Islet precursor cell (in vitro differentiated cells): ENCODE data around the gene DNAJB8.
A peak's percentile ranks its signal among the peaks of the same experiment; 100 is the strongest.

Source experiments
- DNase-seq: peaks from one replicate; pipeline ENCODE4 v3.0.0-alpha.2; 2018

DNAJB8 gene

DNA sequence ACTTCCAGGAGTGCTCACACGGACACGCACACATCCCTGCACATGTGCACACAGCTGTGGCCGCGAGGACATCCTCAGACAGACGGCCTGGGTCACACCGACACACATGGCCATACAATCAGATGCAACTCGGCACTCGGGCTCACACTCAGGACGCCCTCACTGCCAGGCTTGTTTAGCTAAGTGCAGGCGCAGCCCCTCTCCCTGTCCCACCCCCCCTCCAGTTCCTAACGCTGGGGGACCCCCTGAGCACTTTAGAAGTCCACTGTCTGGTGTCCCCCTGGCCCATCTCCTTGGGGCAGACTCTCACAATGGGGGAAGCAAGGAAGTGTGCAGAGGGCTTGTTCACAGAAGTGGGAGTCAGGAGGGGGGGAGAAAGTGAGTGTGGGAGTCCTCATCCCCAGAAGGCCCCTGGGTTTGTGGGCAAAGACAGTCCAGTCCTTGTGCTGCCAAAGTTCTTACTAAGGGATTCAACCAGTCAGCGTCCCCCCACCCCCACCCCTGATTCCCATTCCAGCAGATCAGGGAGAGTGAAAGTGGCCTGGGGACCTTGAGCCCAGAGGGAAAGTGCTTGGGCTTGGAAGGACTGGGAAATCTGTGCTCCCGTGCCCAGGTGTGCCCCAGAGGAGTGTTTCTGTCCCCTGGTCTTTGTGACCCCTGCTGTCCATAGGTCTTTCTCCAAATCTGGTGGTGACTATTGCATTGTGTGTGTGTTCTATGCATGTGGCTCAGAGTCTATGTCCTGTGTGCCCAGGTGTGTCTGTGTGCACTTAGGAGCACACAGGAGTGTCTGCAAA, 27.1 kb upstream of the DNAJB8 start:
- peak; percentile 58 for DNase-seq

DNA sequence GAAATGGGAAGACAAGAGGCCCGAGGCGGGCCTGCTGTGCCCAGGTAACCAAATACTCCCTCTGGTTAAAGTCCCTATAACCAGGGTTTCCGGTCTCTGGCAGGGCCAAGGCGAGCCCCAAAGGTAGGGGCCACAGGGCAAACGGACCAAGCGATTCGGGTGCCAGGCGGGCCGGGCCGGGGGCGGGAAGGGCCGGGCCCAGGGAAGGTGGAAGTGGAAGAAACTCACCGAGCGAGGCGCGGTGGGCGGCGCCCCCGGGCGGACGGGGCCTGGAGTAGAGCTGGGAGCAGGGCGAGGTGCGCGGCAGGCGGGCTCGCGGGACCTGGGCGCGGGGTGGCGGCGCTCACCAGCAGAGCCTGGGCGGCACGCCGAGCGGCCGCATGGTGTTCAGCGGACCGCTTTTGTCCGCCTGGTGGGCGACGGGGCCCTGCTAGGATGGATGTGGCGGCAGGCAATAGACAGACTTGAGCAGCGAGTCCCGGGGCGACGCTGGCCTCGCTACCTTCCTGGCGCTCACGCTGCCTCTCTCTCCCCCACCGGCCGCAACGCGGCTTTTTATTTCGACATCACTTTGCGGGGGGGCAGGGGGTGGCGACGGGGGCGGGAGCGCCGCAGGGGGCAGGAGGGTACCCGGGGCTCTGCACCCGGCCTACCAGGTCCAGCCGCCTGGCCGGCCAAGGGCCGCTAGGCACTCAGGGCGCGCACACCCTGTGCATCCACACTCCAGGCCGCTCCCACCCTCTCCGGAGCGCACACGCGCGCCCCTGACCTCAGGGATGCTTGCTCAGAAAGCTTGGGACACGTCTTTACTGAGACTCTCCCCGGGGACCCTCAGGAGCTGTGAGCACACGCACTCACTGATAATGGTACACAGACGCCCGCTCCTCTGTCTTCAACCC, 26.2 kb upstream of the DNAJB8 start, which contains the start of gene GATA2:
GATA2 (minus strand) TSS at position 531 of the 899 bp plus-strand sequence. CDS start 6,170 bp downstream, outside the sequence.
- DNase-seq: peak; percentile 80

DNA sequence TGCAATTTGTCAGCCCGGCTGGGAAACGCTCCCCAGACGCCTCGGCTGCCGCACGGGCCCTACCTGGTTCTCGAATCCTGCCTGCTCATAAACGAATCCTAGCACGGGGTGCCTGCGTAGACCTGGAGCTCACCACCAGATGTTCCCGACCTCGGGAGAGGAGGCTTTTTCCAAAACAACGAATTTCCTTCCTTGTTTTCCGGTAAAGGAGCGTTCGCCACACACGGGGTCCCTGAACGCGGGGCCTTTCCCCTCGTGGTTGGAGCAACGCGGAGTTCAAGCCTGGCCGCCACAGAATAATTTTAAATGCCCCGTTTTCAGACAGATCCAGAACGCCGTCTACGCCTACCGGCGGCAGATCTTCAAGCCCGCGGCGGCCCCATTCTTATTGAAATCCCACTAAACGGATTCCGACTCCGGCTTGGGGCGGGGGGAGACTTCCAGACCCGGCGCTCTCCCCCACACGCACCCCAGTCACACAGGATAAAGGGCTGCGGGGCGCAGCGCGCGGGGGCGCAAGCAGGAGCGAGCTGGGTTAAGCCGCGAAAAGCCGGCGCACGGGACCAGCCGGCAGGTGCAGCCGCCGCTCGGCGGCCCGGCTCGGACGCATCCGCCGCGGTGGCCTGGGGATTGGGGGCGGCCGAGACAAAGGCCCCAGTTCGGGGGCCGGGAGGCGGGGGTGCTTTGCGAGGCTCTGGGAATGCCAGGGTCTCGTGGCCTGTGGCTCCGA, 25.4 kb upstream of the DNAJB8 start:
- peak; percentile 69 for DNase-seq

DNA sequence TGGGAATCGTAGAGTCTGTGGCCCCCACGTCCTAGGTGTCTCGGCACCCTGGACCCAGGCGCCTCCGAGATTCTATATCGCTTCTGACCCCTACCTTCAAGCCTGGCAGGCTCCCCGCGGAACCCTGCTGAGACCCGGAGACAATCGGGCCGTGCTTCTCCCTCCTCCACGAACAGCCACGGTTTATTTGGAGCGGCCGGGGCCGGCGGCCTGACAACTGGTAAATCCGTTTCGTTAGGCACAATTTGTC, 24.9 kb upstream of the DNAJB8 start:
- no peak for DNase-seq

DNA sequence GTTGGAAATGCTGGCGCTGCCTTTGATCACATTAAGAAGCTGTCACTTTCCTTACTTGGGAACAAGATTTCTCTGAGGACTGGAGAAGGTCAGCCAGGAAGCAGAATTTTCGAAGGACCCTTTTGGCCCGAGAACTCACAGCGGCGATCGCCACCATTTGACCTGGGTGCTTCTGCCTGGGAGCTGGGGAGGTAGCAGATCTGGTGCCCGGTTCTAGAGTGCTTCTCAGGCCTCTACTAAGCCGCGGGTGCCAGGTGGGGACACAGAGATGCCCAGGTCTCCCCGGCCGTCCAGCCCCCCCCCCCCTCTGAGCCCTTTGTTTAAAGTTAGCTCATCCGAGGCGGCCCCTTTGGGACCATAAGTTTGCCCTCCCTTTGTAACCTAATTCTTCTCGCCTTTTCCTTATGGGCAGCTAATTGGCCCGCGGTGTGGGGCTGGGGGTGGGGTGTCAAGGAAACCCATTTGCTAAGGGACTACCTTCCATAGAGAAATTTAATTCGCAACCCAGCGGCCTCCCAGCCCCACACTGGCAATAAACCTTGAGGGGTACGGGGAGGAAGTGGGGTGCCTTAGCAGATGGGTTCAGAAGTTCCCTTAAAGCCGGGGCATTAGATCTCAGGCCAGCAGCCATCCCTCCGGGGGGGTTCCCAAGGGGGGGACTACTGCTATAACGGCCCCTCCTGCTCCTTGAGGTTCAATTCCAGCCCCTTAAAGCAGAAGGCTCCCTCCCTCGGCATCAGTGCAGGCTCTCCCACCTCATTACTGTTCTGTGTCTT, 24.4 kb upstream of the DNAJB8 start:
- DNase-seq: peak; percentile 56

DNA sequence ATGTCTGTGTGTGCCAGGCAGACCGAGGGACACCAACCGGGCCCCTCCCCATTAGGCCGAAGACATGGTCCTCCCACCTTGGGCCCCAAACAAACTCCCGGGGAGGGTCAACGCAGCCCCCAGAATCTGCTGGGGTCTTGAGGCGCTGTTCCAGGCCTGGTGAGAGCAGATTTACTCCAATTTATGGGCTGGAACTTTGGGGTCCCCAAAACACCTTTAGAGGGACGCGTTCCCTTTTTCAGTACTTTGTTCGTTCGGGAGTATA, 23.9 kb upstream of the DNAJB8 start:
- DNase-seq: no peak

DNA sequence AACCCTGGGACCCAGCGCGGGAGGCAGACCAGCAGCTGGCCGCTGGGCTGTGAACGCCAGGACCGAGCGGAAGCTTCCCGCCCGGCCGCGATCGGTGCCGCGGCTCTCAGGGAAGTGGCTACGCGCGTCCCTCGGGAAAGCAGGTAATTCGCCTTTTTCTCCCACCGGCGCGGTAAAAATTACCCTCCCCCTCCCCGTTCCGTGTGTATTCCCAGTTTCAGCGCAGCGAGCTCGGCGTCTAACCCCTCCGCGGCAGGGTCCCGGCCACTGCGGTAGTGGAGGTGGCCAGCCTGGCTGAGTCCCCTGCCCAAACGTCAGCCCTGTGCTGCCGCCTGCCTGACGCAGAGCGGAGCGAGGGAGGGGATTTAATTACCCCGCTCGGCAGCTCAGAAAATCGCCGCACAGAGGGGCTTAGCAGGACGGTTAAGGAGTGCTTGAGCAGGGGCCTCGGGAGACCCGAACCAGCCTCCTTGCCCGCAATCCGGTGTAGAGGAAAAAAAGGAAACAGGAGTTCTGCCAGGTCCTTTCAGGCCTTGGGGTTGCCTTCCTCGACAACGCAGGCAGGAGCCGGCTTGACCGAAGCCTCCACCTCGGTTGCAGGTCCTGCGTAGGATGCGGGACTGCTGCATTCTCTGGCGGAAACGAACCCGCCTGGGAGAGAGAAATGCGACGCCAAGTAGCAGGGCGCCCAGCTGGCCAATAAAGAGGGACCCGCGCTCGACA, 23.4 kb upstream of the DNAJB8 start:
- peak; percentile 88 for DNase-seq

DNA sequence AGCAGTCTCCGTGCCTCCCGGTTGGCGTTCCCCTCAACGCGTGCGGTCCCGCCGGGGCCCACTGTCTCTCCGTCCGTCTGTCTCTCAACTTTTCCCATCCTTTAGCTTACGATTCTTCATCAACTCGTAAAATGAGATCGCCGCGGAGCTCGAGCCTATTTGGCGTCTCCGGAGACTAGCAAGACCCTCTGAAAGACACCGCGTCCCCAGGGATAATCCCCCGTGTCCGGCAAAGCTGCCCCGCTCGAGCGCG, 22.9 kb upstream of the DNAJB8 start:
- no peak for DNase-seq

DNA sequence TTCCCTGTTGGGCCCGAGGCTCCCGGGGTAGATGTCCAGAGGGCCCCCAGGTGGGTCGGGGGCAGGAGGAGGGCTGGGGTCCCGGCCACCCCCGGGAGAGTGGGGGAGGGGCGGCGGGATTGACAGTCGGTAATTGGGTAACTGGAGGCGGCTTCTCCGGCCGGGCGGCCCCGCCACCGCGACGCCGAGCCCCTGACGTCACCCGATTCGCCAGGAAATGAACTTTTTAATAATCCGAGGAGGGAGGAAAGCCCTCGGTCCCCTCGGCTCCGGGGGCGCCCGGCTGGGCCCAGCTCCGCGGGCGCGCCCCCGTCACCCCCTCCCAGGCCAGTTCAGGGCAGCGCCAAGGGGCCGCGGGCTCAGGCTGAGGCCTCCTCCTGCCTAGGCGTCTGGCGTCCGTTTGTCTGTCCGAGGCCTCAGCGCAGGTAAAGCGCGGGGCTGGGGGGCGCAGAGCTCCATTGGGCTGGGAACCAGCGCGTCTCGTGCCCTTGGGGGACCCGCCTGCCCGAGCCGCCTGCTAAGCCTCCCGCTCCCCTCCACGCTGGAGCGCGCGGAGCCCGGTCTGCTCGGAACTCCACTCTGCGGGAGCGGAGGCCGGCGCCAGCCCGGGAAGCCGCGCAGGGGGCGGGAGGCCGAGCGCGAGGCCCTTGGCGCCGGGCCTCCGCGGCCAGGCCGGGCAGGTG, 22.4 kb upstream of the DNAJB8 start:
- peak; percentile 83 for DNase-seq

DNA sequence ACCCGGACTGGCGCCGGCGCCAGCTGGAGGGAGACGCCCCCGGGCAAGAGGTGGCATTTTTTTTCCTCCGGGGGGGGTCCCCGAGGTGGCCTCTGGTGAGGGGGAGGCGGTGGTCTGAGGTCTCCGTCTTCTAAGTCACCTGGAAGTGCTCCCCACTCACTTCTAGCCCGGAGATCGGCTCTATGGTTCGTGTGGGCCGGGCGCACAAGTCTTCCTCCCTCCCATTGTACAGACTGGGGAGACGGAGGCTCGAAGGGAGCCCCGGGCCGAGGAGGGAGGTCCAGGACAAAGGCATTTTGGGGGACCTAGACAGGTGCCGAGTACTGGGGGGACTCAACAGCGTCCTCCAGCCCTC, 21.9 kb upstream of the DNAJB8 start:
- no peak for DNase-seq

DNA sequence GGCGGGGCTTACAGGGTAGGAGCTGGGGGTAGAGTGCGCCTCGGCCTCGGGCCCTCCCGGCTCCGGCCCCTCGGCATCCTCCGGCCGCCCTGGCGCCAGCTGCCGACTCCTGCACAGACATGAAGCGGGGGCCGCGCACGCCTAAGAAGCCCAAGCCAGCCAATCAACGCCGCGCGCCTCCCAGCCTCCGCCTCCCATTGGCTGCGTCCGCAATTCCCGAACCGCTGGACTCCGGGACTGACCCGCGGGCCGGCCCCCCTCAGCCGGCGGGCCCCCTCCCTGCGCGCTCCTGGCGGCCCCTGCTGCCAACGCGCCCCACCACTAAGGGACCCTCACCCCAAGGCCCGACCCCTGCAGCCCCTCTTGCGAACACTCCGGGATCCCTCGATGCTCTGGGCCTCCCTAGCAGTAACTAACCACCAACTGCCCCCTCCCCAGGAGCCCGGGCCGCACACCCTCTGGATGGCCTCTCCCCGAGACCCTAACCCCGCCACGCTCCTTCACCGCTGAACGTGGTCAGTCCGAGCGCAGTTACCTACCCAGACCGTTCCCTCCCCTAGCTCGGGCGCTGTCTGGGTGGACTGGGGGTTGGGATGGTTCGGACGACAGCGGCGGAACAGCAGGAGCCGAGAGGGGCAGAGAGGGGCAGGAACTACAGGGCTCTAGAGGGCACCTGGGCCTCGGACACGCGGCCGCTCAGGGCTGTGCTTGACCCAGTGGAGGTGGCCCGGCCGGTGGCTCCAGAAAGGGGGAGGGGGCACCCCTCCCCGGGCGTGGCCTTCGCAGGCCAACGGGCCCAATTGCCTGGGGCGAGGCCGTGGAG, 21.3 kb upstream of the DNAJB8 start:
- DNase-seq: peak; percentile 97

DNA sequence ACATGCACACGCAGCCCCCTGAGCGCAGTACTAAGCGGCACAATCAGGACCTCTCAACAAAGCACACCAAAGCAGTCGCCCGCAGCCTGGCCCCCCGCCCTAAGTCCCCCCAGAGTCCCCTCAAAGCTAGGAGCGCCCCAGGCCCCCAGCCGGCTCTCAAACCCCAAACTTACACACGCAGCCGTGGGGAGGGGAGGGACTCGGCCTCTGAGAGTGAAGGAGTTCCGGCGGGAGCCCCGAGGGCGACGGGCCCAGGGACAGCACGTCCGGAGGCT, 20.8 kb upstream of the DNAJB8 start:
- no peak for DNase-seq

DNA sequence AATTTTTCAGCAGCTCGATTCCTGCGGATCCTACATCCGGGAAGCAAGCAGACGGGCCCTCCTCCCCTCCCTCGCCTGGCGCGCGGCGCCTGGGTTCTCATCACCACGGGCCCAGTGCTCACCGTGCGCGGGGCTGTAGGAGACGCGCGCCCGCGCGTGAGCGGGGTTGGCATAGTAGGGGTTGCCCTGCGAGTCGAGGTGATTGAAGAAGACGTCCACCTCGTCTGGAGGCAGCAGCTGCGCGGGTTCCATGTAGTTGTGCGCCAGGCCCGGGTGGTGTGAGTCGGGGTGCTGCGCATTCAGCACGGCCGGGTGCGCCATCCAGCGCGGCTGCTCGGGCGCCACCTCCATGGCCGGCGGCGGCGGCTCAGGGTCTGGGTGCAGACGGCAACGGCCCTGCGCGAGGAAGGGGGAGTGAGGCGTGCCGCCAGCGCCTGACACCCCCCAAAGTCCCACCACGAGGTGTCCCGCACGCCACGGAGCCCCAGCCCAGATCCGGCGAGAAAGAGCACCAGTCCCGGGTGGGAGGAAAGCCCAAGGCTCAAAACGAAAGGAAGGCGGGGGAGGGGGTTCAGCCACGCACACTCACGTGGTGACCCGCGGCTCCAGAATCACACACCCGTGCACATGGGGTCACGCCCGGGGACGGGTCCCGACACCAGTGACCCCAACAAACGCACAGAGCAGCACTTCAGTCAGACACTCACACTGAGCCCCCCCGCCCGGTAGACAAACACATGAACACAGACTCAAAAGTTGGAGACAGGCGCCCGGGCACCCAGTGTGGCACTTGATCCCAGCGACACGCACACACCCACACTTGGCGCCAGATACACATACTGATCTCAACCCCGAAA, 20.2 kb upstream of the DNAJB8 start:
- DNase-seq: peak; percentile 78

DNA sequence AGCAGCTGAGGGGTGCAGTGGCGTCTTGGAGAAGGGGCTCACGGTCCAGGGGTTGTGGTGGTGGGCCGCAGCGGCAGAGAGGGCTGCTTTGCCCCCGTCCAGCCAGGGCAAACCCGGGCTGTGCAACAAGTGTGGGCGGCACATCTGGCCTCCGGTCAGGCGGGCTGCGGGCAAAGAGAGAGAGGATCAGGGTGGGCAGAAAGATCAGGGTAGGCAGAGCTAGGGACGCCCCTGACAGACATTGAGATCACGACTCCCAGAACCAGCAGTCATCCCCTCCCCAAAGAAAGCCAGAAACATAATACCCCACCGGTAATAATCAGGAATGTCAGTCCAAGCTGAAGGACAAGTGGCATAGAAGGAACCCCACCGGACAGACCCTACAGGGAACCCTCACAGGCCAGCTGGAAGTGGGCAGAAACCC, 19.5 kb upstream of the DNAJB8 start:
- DNase-seq: no peak

DNA sequence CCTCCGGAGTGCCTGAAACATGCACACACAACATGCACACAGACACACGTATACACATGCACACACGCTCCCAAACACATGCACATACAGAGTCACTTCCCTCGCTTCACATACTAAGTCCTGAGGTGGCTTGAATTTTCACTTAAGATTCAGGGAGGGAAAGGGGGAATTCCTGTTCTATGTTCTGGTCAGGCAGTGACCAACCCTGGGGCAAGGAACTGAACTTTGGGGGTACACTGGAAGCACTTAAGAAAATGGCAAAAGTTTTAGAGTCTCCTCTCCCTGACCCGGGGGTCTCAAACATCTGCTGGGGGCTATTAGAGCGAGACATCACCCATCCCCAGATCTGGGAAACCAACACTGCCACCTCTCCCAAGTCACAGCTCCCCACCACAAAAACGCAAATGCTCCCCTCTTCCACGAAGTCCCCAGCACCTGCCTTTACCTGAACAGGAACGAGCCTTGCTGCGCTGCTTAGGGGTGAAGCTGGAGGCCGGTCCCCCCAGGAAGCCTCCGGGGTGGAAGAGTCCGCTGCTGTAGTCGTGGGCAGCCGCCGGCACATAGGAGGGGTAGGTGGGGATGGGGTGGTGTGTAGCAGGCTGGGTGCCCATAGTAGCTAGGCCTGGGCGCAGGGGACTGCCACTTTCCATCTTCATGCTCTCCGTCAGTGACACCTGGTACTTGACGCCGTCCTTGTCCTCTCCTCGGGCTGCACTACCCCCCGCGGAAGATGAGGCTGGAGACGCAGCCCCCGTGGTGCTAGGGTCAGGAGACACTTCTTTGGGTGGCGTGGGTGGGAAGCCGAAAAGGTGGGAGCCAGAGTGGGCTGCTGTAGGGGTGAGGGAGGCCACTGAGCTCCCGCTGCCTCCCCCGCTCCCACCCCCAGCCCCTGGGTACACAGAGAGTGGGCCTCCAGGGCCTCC, 18.9 kb upstream of the DNAJB8 start:
- DNase-seq: no peak

DNA sequence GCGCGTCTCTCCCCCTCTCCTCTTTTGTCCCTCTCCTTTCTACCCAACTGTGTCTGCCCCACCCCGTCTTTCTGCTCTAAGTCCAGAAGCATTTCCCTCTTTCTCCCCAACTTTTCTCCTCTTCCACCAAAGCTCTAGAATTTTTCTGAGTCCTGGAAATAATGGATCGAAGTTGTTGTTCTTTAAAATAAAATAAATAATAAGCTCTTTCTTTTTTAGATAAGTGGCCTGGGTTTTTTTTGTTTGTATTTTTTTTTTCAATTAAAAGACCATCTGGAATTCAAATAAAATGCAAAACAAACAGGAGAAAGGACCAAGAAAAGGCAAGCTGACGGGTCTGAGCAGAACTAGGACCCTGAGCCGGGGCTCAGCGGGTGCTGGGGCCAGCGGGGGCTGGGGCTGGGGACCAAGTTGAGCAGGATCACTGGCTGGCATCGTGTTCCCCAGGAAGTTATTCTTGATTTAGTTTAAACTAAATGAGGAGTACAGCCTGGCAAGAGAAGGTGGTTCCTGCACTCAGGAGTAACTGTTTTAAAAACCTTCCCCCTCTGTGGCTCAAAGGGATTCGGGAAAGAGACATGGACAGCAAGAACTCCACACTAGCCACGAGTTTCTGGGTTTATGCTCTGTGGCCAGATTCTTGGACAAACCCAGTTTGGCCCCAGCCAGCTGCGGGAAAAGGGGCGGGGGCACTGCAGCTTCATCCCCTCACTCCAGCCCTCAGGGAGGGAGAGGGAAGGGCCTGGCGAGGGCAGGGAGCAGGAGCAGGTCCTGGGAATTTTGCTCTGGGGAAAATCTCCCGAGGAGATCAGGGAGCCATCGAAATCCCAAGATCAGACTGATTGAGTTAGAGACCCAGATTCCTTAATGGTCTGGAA, 18.0 kb upstream of the DNAJB8 start:
- DNase-seq: peak; percentile 80

DNA sequence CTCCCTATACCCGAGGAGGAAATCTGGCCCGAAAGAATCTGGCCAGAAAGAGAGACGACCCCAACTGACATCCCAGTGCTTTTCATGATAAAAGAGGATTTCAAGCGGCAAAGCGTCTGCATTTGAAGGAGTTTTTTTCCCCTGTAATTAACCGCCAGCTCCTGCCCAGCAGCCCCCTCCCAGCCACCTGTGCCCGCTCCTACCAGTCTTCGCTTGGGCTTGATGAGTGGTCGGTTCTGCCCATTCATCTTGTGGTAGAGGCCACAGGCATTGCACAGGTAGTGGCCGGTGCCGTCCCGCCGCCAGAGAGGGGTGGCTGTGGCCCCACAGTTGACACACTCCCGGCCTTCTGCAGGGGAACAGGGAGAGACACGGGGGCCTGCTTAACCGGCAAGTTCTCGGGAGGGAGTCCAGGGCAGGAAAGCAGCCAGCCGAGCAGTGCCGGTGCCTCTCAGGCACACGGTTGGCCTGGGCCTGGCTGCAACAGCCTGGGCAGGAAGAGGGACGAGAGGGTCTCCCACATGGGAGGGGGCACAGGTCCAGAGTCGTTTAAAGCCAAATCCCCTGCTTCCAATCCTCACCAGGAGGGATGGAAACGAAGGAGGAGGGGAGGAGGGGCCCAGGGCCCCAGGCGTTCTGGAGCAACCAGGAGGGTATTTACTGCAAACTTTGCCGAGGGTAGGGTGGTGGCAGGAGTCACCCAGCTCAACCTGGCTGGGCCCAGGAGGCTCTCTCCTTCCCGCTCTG, 17.1 kb upstream of the DNAJB8 start:
- no peak for DNase-seq
